H1 (cell line): ENCODE results near the gene MTMR8. TPM values are rescaled to one million over a fixed set of nuclear protein-coding genes. Genes with fewer than 3 reads are reported as not detected.

Experiments
- CTCF ChIA-PET: fragments of 300-600 bp; sonication (Branson Sonifier 250); formaldehyde crosslinking; loops from one replicate; lab custom pipeline; 2021; ENCODE audit not compliant: partially characterized antibody; lab: Charles Lee
- POLR2A ChIA-PET: fragments of 300-600 bp; sonication (Branson Sonifier 250); formaldehyde crosslinking; loops from one replicate; lab custom pipeline; 2021; ENCODE audit warnings: inconsistent platforms; ENCODE audit not compliant: partially characterized antibody; lab: Charles Lee
- DNase-seq, 2 experiments: peaks; one replicate each; pipeline versions ENCODE4 v3.0.0 to v3.0.0-alpha.2; 2010 to 2022; ENCODE audit warnings: low spot score in 2 of 2, low read depth in 1 of 2, mixed read lengths in 1 of 2
- FAIRE-seq: peaks from 2 replicates; lab custom pipeline; 2011; peaks lifted over from hg19 to GRCh38; lab: Jason Lieb, UNC
- H2AFZ ChIP-seq: 2 replicates; pipeline ENCODE4 v1.8.1; 2012; ENCODE audit warnings: low read length, inconsistent platforms
- H2AK5ac ChIP-seq: 2 replicates; pipeline ENCODE4 v1.6.1; 2013; ENCODE audit warnings: low read depth, low read length
- H2BK120ac ChIP-seq: replicated peaks from 2 replicates; pipeline ENCODE3; 2013; ENCODE audit warnings: low read depth, low read length, inconsistent platforms
- H2BK12ac ChIP-seq: 2 replicates; pipeline ENCODE4 v1.6.1; 2013; ENCODE audit warnings: low read depth, low read length
- H2BK15ac ChIP-seq: 2 replicates; pipeline ENCODE4 v1.6.1; 2013; ENCODE audit warnings: low read length
- H2BK20ac ChIP-seq: 2 replicates; pipeline ENCODE4 v1.6.1; 2013; ENCODE audit warnings: low read length
- H2BK5ac ChIP-seq: 2 replicates; pipeline ENCODE4 v1.6.1; 2013; ENCODE audit warnings: low read depth, low read length
- H3K14ac ChIP-seq: 2 replicates; pipeline ENCODE4 v1.6.1; 2013; ENCODE audit warnings: inconsistent platforms; ENCODE audit not compliant: insufficient read length
- H3K18ac ChIP-seq: 2 replicates; pipeline ENCODE4 v1.6.1; 2013; ENCODE audit warnings: low read length; ENCODE audit errors: extremely low read depth
- H3K23ac ChIP-seq: 2 replicates; pipeline ENCODE4 v1.6.1; 2013; ENCODE audit warnings: inconsistent platforms; ENCODE audit not compliant: insufficient read length
- H3K23me2 ChIP-seq: 2 replicates; pipeline ENCODE4 v1.6.1; 2013; ENCODE audit warnings: low read depth, low read length
- H3K27ac ChIP-seq: 2 replicates; pipeline ENCODE4 v1.6.1; 2011; ENCODE audit warnings: low read depth, low read length, inconsistent platforms
- H3K27me3 ChIP-seq, 4 experiments: replicated peaks in 1 of 4; 1 replicate in 1 of 4; 2 replicates in 3 of 4; pipeline versions ENCODE4 v1.6.1 to v1.8.1; 2011 to 2013; ENCODE audit warnings: low read length in 3 of 4, mild to moderate bottlenecking in 3 of 4, inconsistent platforms in 2 of 4, mixed read lengths in 2 of 4, moderate library complexity in 1 of 4; ENCODE audit not compliant: control insufficient read depth in 3 of 4, insufficient read depth in 3 of 4; ENCODE audit errors: extremely low read depth in 1 of 4
- H3K36me3 ChIP-seq, 4 experiments: 2 replicates each; pipeline versions ENCODE4 v1.6.1 to v1.8.1; 2011 to 2013; ENCODE audit warnings: mild to moderate bottlenecking in 4 of 4, low read length in 3 of 4, moderate library complexity in 2 of 4, control low read depth in 1 of 4, inconsistent platforms in 1 of 4; ENCODE audit not compliant: insufficient read depth in 4 of 4, control insufficient read depth in 2 of 4
- H3K4ac ChIP-seq: replicated peaks from 2 replicates; pipeline ENCODE3; 2013; ENCODE audit warnings: low read length, low read depth, mixed read lengths, inconsistent platforms; ENCODE audit not compliant: insufficient read length
- H3K4me1 ChIP-seq, 4 experiments: replicated peaks in 1 of 4; 1 replicate in 1 of 4; 2 replicates in 3 of 4; pipeline versions ENCODE4 v1.6.1 to v1.8.1; 2011 to 2013; ENCODE audit warnings: low read length in 3 of 4, inconsistent platforms in 2 of 4, mixed read lengths in 1 of 4; ENCODE audit not compliant: insufficient read depth in 4 of 4, control insufficient read depth in 3 of 4
- H3K4me2 ChIP-seq, 2 experiments: 2 replicates each; pipeline versions ENCODE4 v1.6.1 to v1.8.1; 2011 to 2013; ENCODE audit warnings: low read depth in 2 of 2, low read length in 2 of 2, control low read depth in 1 of 2, inconsistent platforms in 1 of 2, mild to moderate bottlenecking in 1 of 2; ENCODE audit not compliant: insufficient read depth in 1 of 2
- H3K4me3 ChIP-seq, 4 experiments: fragments of 200-600, 300-600 bp in 1 of 4; sonication (generic), shearing (Covaris generic), sonication (Bioruptor Twin) in 1 of 4; 2 replicates each; pipeline versions ENCODE4 v1.5.1 to v1.8.1; 2011 to 2016; ENCODE audit warnings: low read length in 4 of 4, low read depth in 3 of 4, control low read depth in 2 of 4, inconsistent platforms in 2 of 4, mild to moderate bottlenecking in 2 of 4, mixed read lengths in 1 of 4, moderate library complexity in 1 of 4; ENCODE audit not compliant: insufficient read depth in 2 of 4; ENCODE audit errors: extremely low read depth in 1 of 4
- H3K56ac ChIP-seq: replicated peaks from 2 replicates; pipeline ENCODE3; 2013; ENCODE audit warnings: low read depth, mild to moderate bottlenecking, mixed read lengths, low read length, inconsistent platforms; ENCODE audit not compliant: insufficient read length
- H3K79me1 ChIP-seq: 2 replicates; pipeline ENCODE4 v1.6.1; 2013; ENCODE audit warnings: low read depth, low read length, control low read depth
- H3K79me2 ChIP-seq, 2 experiments: 2 replicates each; pipeline versions ENCODE4 v1.6.1 to v1.8.1; 2012 to 2013; ENCODE audit warnings: low read length in 2 of 2, mild to moderate bottlenecking in 2 of 2, inconsistent platforms in 1 of 2; ENCODE audit not compliant: insufficient read depth in 2 of 2, control insufficient read depth in 1 of 2
- H3K9ac ChIP-seq, 4 experiments: replicated peaks in 1 of 4; 1 replicate in 1 of 4; 2 replicates in 3 of 4; pipeline versions ENCODE4 v1.6.1 to v1.8.1; 2011 to 2013; ENCODE audit warnings: low read depth in 3 of 4, low read length in 3 of 4, control low read depth in 2 of 4, mild to moderate bottlenecking in 2 of 4, moderate library complexity in 2 of 4, inconsistent platforms in 1 of 4; ENCODE audit errors: extremely low read depth in 1 of 4
- H3K9me3 ChIP-seq, 2 experiments: 2 replicates each; pipeline versions ENCODE4 v1.6.1 to v1.8.1; 2012 to 2013; ENCODE audit warnings: mild to moderate bottlenecking in 2 of 2, moderate library complexity in 2 of 2, control low read depth in 1 of 2, inconsistent platforms in 1 of 2, low read depth in 1 of 2, low read length in 1 of 2, mixed read lengths in 1 of 2; ENCODE audit not compliant: insufficient read depth in 2 of 2
- H4K20me1 ChIP-seq, 2 experiments: replicated peaks in 1 of 2; 2 replicates each; pipeline versions ENCODE3 to v1.8.1; 2011 to 2013; ENCODE audit warnings: inconsistent platforms in 2 of 2, low read length in 2 of 2, mild to moderate bottlenecking in 1 of 2; ENCODE audit not compliant: insufficient read depth in 2 of 2, control insufficient read depth in 1 of 2
- H4K5ac ChIP-seq: 2 replicates; pipeline ENCODE4 v1.6.1; 2013; ENCODE audit warnings: low read length, low read depth, mixed read lengths, inconsistent platforms; ENCODE audit not compliant: insufficient read length
- H4K8ac ChIP-seq: 2 replicates; pipeline ENCODE4 v1.8.0; 2013; ENCODE audit warnings: mild to moderate bottlenecking, moderate library complexity, low read length, inconsistent platforms; ENCODE audit not compliant: insufficient read depth; ENCODE audit errors: extremely low read depth
- H4K91ac ChIP-seq: replicated peaks from 2 replicates; pipeline ENCODE3; 2013; ENCODE audit warnings: low read length, mixed read lengths, inconsistent platforms; ENCODE audit not compliant: insufficient read length
- KDM4A ChIP-seq: IDR thresholded peaks from one replicate; pipeline ENCODE4 v1.7.1; 2012; ENCODE audit warnings: low read depth, mild to moderate bottlenecking, moderate library complexity, low read length, inconsistent platforms; ENCODE audit not compliant: severe bottlenecking
- RAD21 ChIP-seq, 2 experiments: IDR thresholded peaks in 1 of 2; conservative IDR thresholded peaks in 1 of 2; 2 replicates each; pipeline ENCODE4 v1.6.1; 2011; ENCODE audit warnings: low read depth in 2 of 2, low read length in 2 of 2, improper control_type of control experiment in 1 of 2, inconsistent platforms in 1 of 2, mild to moderate bottlenecking in 1 of 2, moderate library complexity in 1 of 2
- WGBS, 2 experiments: shearing (Covaris generic) in 1 of 2; methylation state at CpG; one replicate each; pipeline versions ENCODE4 v1.1.6 to v1.1.7; 2013 to 2015; ENCODE audit warnings: low lambda C conversion rate in 2 of 2, mixed read lengths in 2 of 2, inconsistent platforms in 1 of 2, low coverage in 1 of 2, missing lambda C conversion rate in 1 of 2; ENCODE audit not compliant: insufficient replicate concordance in 2 of 2, insufficient coverage in 1 of 2, insufficient read length in 1 of 2; ENCODE audit errors: extremely low coverage in 1 of 2, missing lambda C conversion rate in 1 of 2; 5-methylcytosine and 5-hydroxymethylcytosine counted together
- polyA plus RNA-seq, 7 experiments: library from polyadenylated mRNA; depleted of rRNA in 3 of 7; stranded (reverse) in 5 of 7; unstranded in 2 of 7; fragments of >200 nt in 5 of 7; fragments of 200-250 nt in 2 of 7; gene quantifications; 1 replicate in 5 of 7; 2 replicates in 1 of 7; 4 replicates in 1 of 7; pipeline versions ENCODE4 v1.2.1 to v1.2.3, GENCODE V29; 2011 to 2013; ENCODE audit warnings: missing spikeins in 2 of 7, mixed read lengths in 2 of 7
- total RNA-seq: library from RNA; stranded (reverse); fragmentation: NEBNext Ultra II Directional; extraction: Animal tissue kit (Norgen Biotek cat#: 25700); gene quantifications from 2 replicates; pipeline ENCODE4 v1.2.1, GENCODE V29; 2021

MTMR8 gene
- total and polyA plus RNA-seq, 2 of the 8 experiments (the other 6 are each of a cell fraction or from before 2014, with no cell fraction given) = 1.3 to 6.3 TPM

- Histone ChIP-seq H3K18ac (no peak overlapping the region), H3K23me2 (no peaks in the 10 kb centered on the region), H3K14ac (no peak overlapping the region), H3K9me3 (no peaks in the 10 kb centered on the region), H3K23ac (no peak overlapping the region), H2BK20ac (no peak overlapping the region), H2AK5ac (no peak overlapping the region), H3K56ac (no peak overlapping the region), H2BK5ac (no peak overlapping the region), H4K8ac (no peak overlapping the region), H2BK120ac (no peak overlapping the region), H4K5ac (no peak overlapping the region), H3K9ac (no peak overlapping the region), H3K4ac (no peak overlapping the region), H3K79me1 (no peaks in the 10 kb centered on the region), H2BK15ac (no peak overlapping the region), H3K27ac (no peak overlapping the region), H2AFZ (no peak overlapping the region), H3K27me3 (no peaks in the 10 kb centered on the region), H3K4me2 (no peak overlapping the region), H3K4me3 (no peak overlapping the region), H2BK12ac (no peak overlapping the region), H4K20me1 (no peaks in the 10 kb centered on the region), H4K91ac (no peak overlapping the region), H3K79me2 (no peaks in the 10 kb centered on the region), H3K4me1 (no peaks in the 10 kb centered on the region), H3K36me3 (no peaks in the 10 kb centered on the region)
- FAIRE-seq (no peak), DNase-seq (no peak)
- CTCF ChIA-PET = interaction anchor here (0.6 to 1.1 kb wide), 2 partner anchors 46 to 135 kb away, joined by 3 read pairs; no protein-coding TSS in a partner anchor
- POLR2A ChIA-PET = no interaction called here
- WGBS, 2 experiments = 90% methylated on average over 3 of the region's 3 CpGs; no CpG with 5 or more reads in 1 of the 2 experiments
- TF ChIP-seq KDM4A = no peak
- TF ChIP-seq RAD21 (IDR thresholded peaks at IDR 0.05 in 1 of 2, conservative IDR thresholded peaks at IDR 0.05 in 1 of 2; ENCODE audit: low read depth in 2 of 2, low read length in 2 of 2) = peak; percentile 30 to 48; a peak in 3 of 4 replicates
These were observed 166.1 kb downstream of the MTMR8 start for GRCh38 chrX:64229154-64229553.

Other genes starting within 250 kb of the MTMR8 start
- 9.4 and 10.2 TPM in 2 replicates for gene AMER1, start 189.7 kb downstream of the MTMR8 start, total RNA-seq
- 3.2 and 3.3 TPM in 2 replicates for gene AMER1, start 189.7 kb downstream of the MTMR8 start, polyA plus RNA-seq (2011; rRNA removed)
- 1.2 and 1.3 TPM in 2 replicates for gene ASB12, start 164.8 kb downstream of the MTMR8 start, total RNA-seq
- gene ASB12, start 164.8 kb downstream of the MTMR8 start, polyA plus RNA-seq (2011; rRNA removed) = 1.7 and 2.1 TPM in 2 replicates